HepG2 (cell line): ENCODE data around the gene C5orf52. TPM values are rescaled to one million over a fixed set of nuclear protein-coding genes. Genes with fewer than 3 reads are reported as not detected.

Experiments
- ATAC-seq: fragments of 200-7000 bp; cut with Tn5 transposase; 3 replicates; pipeline ENCODE4 v1.9.1; 2020; ENCODE audit warnings: mild to moderate bottlenecking, moderate library complexity
- BruUV-seq: library from RNA; stranded (reverse); fragments of 400-500 nt; replicated peaks from 2 replicates; lab custom pipeline; 2021; lab: Mats Ljungman, UMichigan
- CTCF ChIA-PET: fragments of 300-600 bp; formaldehyde crosslinking; extraction: SDS; loops from one replicate; lab custom pipeline; 2021; ENCODE audit warnings: low total read pairs, inconsistent platforms, low intra/inter-chr PET ratio; lab: Yijun Ruan, JAX
- POLR2A ChIA-PET: fragments of 350-600 bp; sonication (Branson Sonifier 250); formaldehyde crosslinking; loops from one replicate; lab custom pipeline; 2020; ENCODE audit warnings: antibody characterized with exemption, inconsistent platforms; lab: Yijun Ruan, JAX
- DNase-seq: peaks from one replicate; pipeline ENCODE4 v3.0.0-alpha.2; 2015; ENCODE audit warnings: low spot score
- FAIRE-seq: peaks from 3 replicates; lab custom pipeline; 2011; peaks lifted over from hg19 to GRCh38; lab: Jason Lieb, UNC
- H2AFZ ChIP-seq: one replicate; pipeline ENCODE4 v1.6.1; 2011; ENCODE audit warnings: low read length, inconsistent platforms
- H3K27ac ChIP-seq: fragments of 300-600 bp; 3 replicates; pipeline ENCODE4 v1.8.0; 2011; ENCODE audit warnings: mixed run types, mild to moderate bottlenecking, mixed read lengths, low read length, inconsistent platforms; ENCODE audit not compliant: insufficient read depth; ENCODE audit errors: extremely low read length
- H3K27me3 ChIP-seq, 2 experiments: fragments of 200-600 bp in 1 of 2; 2 replicates in 1 of 2; 3 replicates in 1 of 2; pipeline versions ENCODE4 v1.6.0 to v1.8.0; 2011; ENCODE audit warnings: low read length in 2 of 2, mild to moderate bottlenecking in 2 of 2, moderate library complexity in 2 of 2, inconsistent platforms in 1 of 2; ENCODE audit not compliant: insufficient read depth in 2 of 2, control insufficient read depth in 1 of 2
- H3K36me3 ChIP-seq, 2 experiments: fragments of 200-600 bp in 1 of 2; replicated peaks in 1 of 2; 2 replicates in 1 of 2; 3 replicates in 1 of 2; pipeline versions ENCODE4 v1.5.1 to v1.8.0; 2011; ENCODE audit warnings: low read length in 2 of 2, inconsistent platforms in 1 of 2; ENCODE audit not compliant: insufficient read depth in 2 of 2, control insufficient read depth in 1 of 2
- H3K4me1 ChIP-seq: 2 replicates; pipeline ENCODE4 v1.5.1; 2012; ENCODE audit warnings: low read length, inconsistent platforms; ENCODE audit not compliant: insufficient read depth
- H3K4me2 ChIP-seq: 2 replicates; pipeline ENCODE4 v1.6.0; 2011; ENCODE audit warnings: low read depth, low read length, inconsistent platforms
- H3K4me3 ChIP-seq, 3 experiments: fragments of 200-600 bp in 1 of 3; sonication (generic), shearing (Covaris generic) in 1 of 3; replicated peaks in 1 of 3; 2 replicates each; pipeline ENCODE4 v1.5.1; 2011 to 2016; ENCODE audit warnings: low read length in 3 of 3, inconsistent platforms in 2 of 3, low read depth in 2 of 3, mild to moderate bottlenecking in 2 of 3, control low read depth in 1 of 3, mixed read lengths in 1 of 3; ENCODE audit not compliant: insufficient read depth in 1 of 3
- H3K79me2 ChIP-seq: one replicate; pipeline ENCODE4 v1.6.1; 2011; ENCODE audit warnings: low read length, inconsistent platforms; ENCODE audit not compliant: insufficient read depth
- H3K9ac ChIP-seq: 2 replicates; pipeline ENCODE4 v1.6.0; 2011; ENCODE audit warnings: mild to moderate bottlenecking, low read depth, low read length, inconsistent platforms; ENCODE audit not compliant: insufficient read depth
- H3K9me3 ChIP-seq: 2 replicates; pipeline ENCODE4 v1.5.1; 2012; ENCODE audit warnings: mild to moderate bottlenecking, low read length
- H4K20me1 ChIP-seq: 2 replicates; pipeline ENCODE4 v1.6.0; 2011; ENCODE audit warnings: inconsistent platforms, mild to moderate bottlenecking, low read length, moderate library complexity; ENCODE audit not compliant: insufficient read depth
- AKAP8 ChIP-seq: sonication (generic); formaldehyde crosslinking; IDR thresholded peaks from 2 replicates; pipeline ENCODE4 v1.5.1; 2020; ENCODE audit warnings: mild to moderate bottlenecking, missing genetic modification reagents
- GMEB1 ChIP-seq: sonication (generic); formaldehyde crosslinking; IDR thresholded peaks from 2 replicates; pipeline ENCODE4 v1.5.1; 2020; ENCODE audit warnings: missing genetic modification reagents, mild to moderate bottlenecking, borderline replicate concordance
- HNRNPLL ChIP-seq: fragments of 200-400 bp; formaldehyde crosslinking; IDR thresholded peaks from 2 replicates; pipeline ENCODE4 v1.6.1; 2017; ENCODE audit warnings: mild to moderate bottlenecking, low read depth, low read length; ENCODE audit not compliant: poor library complexity, severe bottlenecking
- MLXIP ChIP-seq: sonication (generic); formaldehyde crosslinking; IDR thresholded peaks from 2 replicates; pipeline ENCODE4 v1.9.0; 2021; ENCODE audit warnings: missing genetic modification reagents, borderline replicate concordance
- ZFY ChIP-seq: sonication (generic); formaldehyde crosslinking; IDR thresholded peaks from 2 replicates; pipeline ENCODE4 v1.4.0; 2020; ENCODE audit warnings: missing genetic modification reagents
- ZHX2 ChIP-seq, 2 experiments: sonication (generic) in 1 of 2; formaldehyde crosslinking in 1 of 2; IDR thresholded peaks; 2 replicates each; pipeline versions ENCODE4 v1.6.1 to v1.9.0; 2014 to 2022; ENCODE audit warnings: antibody characterized with exemption in 1 of 2, borderline replicate concordance in 1 of 2, inconsistent platforms in 1 of 2, low read depth in 1 of 2, missing genetic modification reagents in 1 of 2
- ZNF143 ChIP-seq: sonication (generic); formaldehyde crosslinking; IDR thresholded peaks from 2 replicates; pipeline ENCODE4 v1.4.0; 2020; ENCODE audit warnings: missing genetic modification reagents
- ZNF224 ChIP-seq: sonication (generic); formaldehyde crosslinking; IDR thresholded peaks from 2 replicates; pipeline ENCODE4 v1.5.0; 2020; ENCODE audit warnings: mild to moderate bottlenecking, missing genetic modification reagents
- ZNF747 ChIP-seq: sonication (generic); formaldehyde crosslinking; IDR thresholded peaks from 2 replicates; pipeline ENCODE4 v1.8.1; 2023; ENCODE audit warnings: missing genetic modification reagents, mild to moderate bottlenecking, borderline replicate concordance
- ZNF773 ChIP-seq: sonication (generic); formaldehyde crosslinking; IDR thresholded peaks from 2 replicates; pipeline ENCODE4 v1.4.0; 2020; ENCODE audit warnings: missing genetic modification reagents, borderline replicate concordance
- ZSCAN12 ChIP-seq: sonication (generic); formaldehyde crosslinking; IDR thresholded peaks from 2 replicates; pipeline ENCODE4 v1.9.0; 2021; ENCODE audit warnings: mild to moderate bottlenecking, missing genetic modification reagents
- WGBS: methylation state at CpG from one replicate; pipeline ENCODE4 v1.1.6; 2017; ENCODE audit warnings: low lambda C conversion rate; 5-methylcytosine and 5-hydroxymethylcytosine counted together
- in situ Hi-C: cut with HindIII; loops from 2 replicates; pipeline ENCODE4 v1.10.0; 2017; ENCODE audit warnings: low pct_unique_long_range_greater_than_20kb; ENCODE audit not compliant: extremely low pct_ligation_motif_present
- intact Hi-C: fragments of 100-400 bp; cut with micrococcal nuclease; formaldehyde crosslinking; loops from one replicate; pipeline ENCODE4 v1.10.0; 2022; ENCODE audit not compliant: unreplicated experiment
- polyA plus RNA-seq, 8 experiments: library from polyadenylated mRNA; depleted of rRNA in 3 of 8; stranded (reverse) in 7 of 8; unstranded in 1 of 8; fragments of >200 nt; fragmentation: Illumina TruSeq in 4 of 8; extraction: Trizol in 4 of 8; gene quantifications; 2 replicates each; pipeline versions ENCODE4 v1.2.1 to v1.2.3, GENCODE V29; 2011 to 2016; ENCODE audit warnings: low read depth in 4 of 8, missing spikeins in 1 of 8, mixed read lengths in 1 of 8; ENCODE audit not compliant: insufficient read depth in 1 of 8
- total RNA-seq, 5 experiments: library from RNA; depleted of rRNA; stranded (reverse); fragments of >200 nt; fragmentation: Illumina TruSeq; extraction: Trizol; gene quantifications; 2 replicates each; pipeline ENCODE4 v1.2.3, GENCODE V29; 2016; ENCODE audit warnings: low read depth in 1 of 5

C5orf52 gene
- total and polyA plus RNA-seq, 2 of the 13 experiments (the other 11 are each of a cell fraction or from before 2014, with no cell fraction given), result not detected

GRCh38 chr5:157714596-157714864 lies 43.2 kb downstream of the C5orf52 start (continued):
- TF ChIP-seq ZHX2 (IDR thresholded peaks at IDR 0.05; ENCODE audit: low read depth) (no peak), ZHX2 (CRISPR knock-in tag; IDR thresholded peaks at IDR 0.05; ENCODE audit: borderline replicate concordance) (no peak), ZSCAN12 (CRISPR knock-in tag) (no peak), ZNF773 (CRISPR knock-in tag) (no peak)

- intact Hi-C loops (loop anchor here (1.0 to 10.0 kb wide), 4 partner anchors 49 to 571 kb away; no protein-coding TSS in a partner anchor), in situ Hi-C loops (no loop called here)
- ATAC-seq, result peak; percentile 86
- no peak overlapping the region for H3K27ac ChIP-seq
- H3K79me2 ChIP-seq, result no peaks in the 10 kb centered on the region
- no peak overlapping the region for H3K9ac ChIP-seq
- FAIRE-seq, result peak; percentile 59
- WGBS, result 10% methylated on average over 4 of the region's 4 CpGs
- no peaks in the 10 kb centered on the region for H4K20me1 ChIP-seq
- H3K27me3 ChIP-seq, result no peaks in the 10 kb centered on the region
- H3K36me3 ChIP-seq, result no peaks in the 10 kb centered on the region
- H2AFZ ChIP-seq, result no peak overlapping the region
- no peaks in the 10 kb centered on the region for H3K9me3 ChIP-seq
- DNase-seq, result peak; percentile 23
- no TSS peak for BruUV-seq
- H3K4me1 ChIP-seq, result no peaks in the 10 kb centered on the region
- POLR2A ChIA-PET, result no interaction called here
- CTCF ChIA-PET, result interaction anchor here (0.7 to 1.4 kb wide), 3 partner anchors 49 to 390 kb away, joined by 3 to 8 read pairs (median 5); no protein-coding TSS in a partner anchor
- no peak overlapping the region for H3K4me3 ChIP-seq
- no peak overlapping the region for H3K4me2 ChIP-seq
- TF ChIP-seq ZNF143 (CRISPR knock-in tag) (no peak), ZFY (CRISPR knock-in tag) (no peak), AKAP8 (no peak), ZNF224 (CRISPR knock-in tag) (no peak), ZNF747 (CRISPR knock-in tag) (no peak), MLXIP (CRISPR knock-in tag) (no peak), HNRNPLL (no peak), GMEB1 (CRISPR knock-in tag) (no peak)
These were observed 47.2 kb downstream of the C5orf52 start for GRCh38 chr5:157718519-157718918.
